HG02973 (cell line): ENCODE data around the gene CFAP46.

ENCODE experiments used
- ATAC-seq: cut with Tn5 transposase; IDR thresholded peaks from one replicate; pipeline ENCODE4 v1.9.1; 2021; ENCODE audit warnings: moderate library complexity; ENCODE audit not compliant: unreplicated experiment

The CFAP46 gene

DNA sequence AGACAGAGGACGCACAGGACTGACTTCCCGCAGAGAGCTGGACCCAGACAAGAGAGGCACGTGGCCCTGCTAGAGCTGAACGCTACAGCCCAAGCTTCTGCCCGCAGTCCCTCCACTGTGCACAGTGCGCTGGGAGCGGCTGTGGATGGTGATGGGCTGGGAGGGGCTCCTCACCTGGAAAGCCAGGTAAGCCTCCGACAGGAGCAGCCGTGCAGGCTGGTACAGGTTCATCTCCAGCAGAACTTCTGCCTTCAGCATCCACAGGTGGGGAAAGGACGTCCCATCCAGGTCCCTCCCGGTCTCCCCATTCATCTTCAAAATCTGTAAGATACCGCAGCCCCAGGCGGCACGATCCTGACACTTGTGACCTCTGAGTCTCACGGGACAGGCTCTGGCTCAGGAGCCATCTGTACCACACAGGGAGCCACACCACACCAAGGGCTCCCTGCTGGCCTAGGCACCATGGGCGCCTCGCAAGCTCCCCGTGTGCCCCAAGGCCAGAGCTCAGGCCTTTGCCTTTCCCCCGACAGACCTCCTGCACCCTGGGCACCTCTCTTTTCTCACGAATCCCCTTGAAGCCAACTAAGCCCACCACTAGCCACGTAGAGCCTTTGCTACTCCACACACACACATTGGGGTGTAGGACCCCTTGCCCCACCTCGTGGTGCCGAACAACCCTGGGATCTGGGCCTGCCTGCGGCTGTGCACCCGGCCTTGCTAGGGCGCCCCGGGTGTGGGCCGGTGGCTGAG is 76.3 kb downstream of the CFAP46 start:
- no peak for ATAC-seq

DNA sequence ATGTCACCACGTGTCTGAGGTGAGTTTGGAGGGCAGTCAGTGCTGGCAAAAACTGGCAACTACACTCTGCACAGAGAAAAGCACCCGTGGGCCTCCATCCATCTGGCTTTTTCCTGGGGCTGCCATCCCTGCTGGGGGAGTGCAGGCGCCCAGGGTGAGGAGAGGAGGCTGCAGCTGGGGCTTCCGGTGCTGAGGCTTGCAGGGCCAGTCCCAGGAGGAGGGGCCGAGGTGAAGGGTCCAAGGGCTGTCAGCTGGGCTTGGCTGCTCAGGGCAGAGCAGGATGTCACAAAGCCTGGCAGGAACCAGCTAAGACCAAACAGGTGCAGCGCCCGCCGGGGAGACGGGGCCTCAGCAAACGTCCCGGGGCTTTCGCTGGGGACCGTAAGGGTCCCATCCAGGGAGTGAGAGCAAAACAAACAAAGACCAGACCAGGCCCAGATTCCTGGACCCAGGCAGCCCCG is 77.2 kb downstream of the CFAP46 start:
- ATAC-seq = no peak

DNA sequence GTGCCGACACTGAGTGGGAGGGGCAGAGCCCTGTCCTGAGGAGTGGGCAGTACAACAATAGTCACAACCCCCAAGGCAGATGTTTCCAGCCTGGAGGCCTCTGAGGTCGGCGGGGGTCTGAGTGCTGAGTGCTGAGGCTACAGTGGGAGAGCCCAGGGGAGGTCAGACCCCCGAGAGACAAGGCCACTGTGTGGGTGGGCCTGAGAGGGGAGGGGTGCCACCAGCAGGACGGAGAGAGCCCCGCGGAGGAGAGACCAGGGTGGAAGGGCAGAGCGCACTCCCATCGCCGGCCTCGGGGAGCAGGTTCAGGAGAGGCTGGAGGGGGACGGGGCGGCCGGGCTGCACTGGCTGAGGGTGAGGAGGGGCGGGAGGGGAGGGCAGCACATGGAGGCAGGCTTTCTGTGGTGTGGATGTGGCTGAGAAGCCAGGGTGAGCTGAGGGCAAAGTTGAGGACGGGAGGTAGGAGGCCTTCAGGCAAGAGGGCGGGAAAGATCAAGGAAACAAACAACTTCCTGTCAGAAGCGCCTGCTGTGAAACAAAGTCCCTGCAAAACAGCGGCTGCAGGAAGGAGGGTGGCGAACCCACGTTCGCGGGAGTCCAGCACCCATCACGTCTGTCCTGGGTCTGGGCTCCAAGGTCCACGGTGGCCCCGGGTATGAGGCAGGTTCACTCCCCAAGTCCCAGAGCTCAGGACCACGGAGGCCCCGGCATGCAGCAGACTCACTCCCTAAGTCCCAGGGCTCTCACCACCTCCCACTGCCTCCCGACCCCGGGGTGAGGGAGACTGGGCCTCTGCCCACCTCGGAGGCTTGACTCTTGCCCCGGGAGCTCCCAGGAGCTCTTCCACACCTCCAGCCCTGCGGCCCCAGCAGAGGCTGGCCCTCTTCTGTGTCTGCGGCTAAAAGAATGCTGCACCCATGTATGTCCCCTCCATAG is 79.6 kb downstream of the CFAP46 start:
- ATAC-seq = no peak

DNA sequence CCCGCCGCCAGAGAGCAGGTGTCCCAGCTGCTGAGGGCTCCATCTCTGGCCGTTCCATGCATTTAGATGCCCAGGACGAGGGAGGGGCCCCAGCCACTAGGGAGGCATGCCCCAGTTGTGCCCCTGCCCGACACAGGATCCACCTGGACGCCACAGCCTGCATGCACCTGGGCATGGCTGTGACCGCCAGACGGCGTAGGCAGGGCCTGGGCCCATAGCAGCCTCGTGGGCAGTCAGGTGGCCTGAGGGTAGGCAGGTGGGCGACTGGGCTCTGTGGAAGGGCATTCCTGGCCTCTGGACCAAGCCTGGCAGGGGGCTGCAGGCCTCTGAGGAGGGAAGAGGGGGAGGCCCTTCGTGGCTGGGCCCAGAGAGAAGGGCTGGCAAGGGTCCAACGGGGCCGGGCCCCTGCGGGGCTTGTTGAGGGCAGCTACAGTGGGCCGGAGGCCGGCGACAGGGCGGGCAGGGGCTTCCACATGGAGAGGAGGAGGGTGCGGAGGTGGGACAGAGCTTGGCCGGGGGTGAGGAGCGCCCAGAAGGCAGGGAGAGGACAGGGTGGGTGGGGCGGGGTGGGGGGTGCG is 80.4 kb downstream of the CFAP46 start:
- no peak for ATAC-seq

DNA sequence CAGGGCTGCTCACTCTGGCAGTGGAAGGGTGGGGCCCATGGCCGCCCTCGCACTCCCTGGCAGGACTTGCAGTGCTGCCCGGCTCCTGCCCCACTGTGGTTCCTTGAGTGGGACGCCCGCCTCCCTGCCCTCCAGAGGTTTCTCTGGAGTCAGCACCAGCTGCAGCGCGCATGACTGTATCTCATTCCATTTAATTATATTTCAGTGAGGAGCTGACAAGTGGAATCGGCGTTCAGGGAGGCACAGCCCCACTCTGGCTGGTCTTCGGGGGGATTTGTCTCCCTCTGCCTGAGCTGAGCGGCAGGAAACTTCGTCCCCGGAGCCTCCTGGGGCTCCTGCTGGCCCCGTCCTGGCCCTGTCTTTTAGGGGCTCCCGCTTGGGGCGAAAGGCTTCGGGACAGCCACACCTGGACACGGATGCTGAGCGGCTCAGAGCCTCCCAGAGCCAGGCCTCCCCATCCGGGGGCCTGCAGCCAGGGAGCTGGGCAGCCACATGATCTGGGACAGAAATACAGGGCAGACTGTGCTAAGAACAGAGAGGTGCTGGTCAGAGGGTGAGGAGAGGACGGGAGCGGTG is 81.2 kb downstream of the CFAP46 start:
- ATAC-seq = no peak

DNA sequence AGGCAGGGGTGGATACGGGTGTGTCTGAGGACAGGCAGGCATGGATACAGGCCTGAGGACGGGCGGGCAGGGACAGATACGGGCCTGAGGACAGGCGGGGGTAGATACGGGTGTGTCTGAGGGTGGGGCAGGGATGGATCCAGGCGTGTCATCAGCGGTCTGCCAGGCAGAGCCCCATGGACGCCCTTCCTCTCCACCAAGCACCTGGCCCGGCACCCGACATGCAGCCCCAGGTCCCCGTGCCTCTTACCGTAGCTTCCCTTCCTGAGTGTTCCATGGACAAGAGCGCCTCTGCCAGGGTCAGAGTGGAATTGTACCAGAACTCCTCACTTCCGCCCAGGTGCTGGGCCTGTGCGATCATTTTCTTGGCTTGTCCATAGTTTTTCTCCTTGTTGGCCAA is 81.8 kb downstream of the CFAP46 start:
- ATAC-seq = no peak

DNA sequence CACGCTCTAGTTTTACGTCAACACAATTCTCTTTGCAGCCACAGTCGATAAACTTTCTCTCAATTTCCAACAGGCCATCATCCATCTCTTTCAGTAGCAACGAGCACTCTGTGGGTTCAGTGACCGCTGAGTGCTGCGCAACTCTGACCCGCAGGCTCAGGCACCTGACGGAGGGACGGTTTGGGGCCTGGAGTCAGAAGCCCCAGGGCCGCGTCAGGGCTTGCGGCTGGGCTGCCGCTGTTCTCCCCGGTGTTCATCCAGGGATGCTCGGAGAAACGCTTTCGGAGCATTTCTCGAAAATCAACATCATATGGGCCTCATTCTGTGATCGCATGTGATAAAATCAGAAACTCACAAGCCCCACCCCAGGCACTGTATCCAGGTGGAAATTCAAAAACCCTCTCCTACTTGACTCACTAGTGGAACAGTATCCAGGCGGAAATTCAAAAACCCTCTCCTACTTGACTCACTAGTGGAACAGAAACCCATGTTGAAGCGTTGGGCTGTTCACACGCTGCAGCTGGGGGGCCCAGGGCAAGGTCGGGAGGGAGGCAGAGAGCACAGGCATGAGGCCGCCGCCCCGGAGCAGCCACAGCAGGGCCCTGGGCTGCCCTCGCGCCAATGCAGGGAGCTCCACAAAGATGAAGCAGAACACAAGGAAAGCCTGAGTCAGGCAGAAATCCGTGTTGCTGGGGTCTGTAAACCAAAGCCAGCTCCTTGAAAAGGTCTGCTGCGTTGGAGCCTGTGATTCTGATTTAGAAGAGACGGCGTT is 83.1 kb downstream of the CFAP46 start:
- ATAC-seq = no peak

DNA sequence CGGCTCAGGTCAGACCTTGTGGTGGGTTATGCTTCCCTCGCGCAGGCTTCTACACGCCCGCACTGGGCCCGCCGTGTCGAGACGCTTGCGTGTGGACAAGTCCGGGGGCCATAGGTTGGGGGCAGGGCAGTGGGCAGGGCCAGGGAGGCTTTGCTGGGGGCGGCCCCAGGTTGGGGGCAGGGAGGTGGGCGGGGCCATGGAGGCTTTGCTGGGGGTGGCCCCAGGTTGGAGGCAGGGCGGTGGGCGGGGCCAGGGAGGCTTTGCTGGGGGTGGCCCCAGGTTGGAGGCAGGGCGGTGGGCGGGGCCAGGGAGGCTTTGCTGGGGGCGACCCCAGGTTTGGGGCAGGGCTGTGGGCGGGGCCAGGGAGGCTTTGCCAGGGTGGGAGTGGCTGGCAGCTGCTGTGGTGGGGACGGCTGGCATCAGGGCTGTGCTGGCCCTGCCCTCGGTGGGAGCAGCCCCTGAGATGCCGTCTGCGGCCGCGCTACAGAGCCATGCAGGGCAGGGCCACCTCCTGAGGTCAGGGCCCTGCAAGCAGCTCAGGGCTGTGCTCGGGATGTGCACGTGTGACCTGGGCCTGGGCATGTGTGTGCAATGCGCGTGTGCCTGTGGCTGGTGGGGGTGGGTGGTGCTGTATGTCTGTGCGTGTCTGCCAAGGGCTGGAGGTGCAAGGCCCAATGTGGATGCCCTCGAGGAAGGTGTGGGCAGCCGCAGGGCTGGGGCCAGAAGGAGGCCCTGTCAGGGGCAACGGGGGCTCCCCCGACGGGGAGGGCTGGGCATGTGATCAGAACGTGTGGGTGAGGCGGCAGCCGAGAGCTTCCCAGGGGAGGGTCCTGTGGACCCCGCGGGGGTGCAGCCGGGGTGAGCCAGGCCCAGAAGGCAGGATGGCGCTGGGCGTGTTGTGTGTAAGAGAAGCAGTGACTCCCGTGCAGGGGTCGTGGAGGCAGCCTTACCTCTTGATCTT is 84.0 kb downstream of the CFAP46 start:
- no peak for ATAC-seq

DNA sequence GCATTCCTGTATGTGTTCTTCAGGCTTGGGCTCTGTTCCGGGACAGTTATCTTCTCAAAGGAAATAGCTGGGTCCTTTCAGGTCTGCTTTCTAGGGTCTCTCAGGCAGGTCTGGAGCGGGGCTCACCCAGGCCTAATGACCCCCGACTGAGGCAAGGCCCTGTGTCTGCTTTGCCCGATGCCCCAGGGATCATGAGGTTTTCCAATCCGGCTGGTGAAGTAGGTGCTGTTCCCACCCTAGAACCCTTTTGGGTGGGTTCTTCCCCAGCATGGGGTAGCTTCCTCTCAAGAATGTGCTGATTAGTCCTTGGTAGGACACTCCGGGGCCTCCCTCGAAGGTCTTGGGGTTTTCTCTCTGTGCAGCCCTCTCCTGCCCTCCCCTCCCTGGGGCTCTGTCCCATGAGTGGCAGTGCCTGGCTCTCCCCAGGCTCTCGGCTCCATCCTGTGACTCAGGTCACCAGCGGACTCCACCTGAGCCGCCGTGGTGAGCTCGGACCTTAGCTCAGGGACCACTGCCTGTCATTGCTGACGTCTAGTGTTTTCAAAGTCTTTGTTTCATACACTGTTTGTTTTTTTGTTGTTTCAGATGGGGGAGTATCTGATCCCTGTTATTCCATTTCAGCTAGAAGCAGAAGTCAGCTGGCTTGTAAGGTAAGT is 85.4 kb downstream of the CFAP46 start:
- ATAC-seq = no peak

DNA sequence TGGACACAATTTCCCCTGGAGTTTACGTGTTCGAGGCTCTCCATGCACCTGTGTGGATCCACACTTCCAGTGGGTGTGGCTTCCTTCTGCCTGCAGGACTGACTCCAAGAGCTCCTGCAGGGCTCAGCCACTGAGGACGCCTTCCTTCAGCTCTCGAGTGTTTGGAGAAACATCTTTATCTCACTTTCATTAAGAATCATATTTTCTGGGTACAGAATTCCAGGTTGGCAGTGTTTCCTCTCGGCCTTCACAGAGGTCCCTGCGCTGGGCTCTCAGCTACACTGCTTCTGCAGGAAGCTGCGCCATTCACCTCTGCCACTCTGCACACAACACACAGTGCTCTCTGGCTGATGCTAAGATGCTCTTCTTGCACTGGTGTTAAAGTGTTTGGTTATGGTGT is 86.5 kb downstream of the CFAP46 start:
- no peak for ATAC-seq

DNA sequence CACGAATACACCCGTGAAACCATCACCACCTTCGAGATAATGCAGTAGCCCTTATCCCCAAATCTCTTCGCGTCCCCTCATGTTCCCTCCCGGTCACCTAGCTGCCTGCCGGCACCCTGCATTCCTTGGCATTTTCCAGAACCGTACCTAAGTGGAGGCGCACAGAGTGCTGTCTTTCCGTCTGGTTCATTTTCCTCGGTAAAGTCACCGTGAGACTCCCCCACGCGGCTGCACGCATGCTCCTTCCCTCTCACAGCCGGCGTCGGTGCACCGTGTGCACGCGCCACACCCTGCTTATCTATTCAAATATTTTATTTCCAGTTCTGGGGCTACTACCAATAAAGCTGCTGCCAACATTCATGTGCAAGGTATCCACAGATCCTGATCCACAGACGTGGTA is 90.9 kb downstream of the CFAP46 start:
- no peak for ATAC-seq

DNA sequence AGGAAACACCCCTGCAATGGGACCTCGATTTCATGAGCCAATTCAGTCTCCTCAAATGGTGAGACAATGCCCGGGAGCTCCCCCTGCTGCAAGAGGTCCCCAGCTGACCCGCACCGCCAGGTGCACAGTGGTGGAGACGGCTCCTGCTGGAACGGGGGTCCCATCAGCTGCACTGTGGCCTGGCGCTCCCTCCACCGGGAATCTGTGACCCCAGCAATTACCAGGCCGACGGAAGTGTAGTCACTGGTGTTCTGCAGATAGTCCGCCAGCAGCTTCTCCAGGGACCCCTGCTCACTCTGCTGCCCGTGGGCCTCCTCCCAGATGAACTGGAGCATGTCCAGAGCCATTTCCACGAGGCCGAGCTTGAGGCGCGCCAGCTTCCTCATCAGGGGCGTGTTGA is 91.5 kb downstream of the CFAP46 start:
- no peak for ATAC-seq

DNA sequence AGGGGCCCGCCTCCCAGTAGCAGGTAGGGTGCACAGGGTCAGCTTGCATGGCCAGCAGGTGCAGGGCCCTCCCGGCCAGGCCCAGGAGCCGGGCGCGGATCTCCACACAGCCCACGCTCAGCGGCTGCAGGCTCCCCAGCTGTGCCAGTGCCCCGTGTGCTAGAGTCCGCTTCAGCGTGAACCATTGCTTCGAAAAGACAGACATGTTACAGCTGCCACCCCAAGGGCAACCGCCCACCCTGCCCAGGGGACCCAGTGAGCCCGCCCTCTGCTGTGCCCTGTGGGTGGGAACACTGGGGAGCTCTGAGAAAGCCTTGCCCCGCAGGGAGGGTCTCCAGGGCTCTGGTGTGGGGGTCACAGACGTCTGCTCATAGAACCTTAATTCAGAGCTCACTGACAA is 92.1 kb downstream of the CFAP46 start:
- ATAC-seq = no peak

DNA sequence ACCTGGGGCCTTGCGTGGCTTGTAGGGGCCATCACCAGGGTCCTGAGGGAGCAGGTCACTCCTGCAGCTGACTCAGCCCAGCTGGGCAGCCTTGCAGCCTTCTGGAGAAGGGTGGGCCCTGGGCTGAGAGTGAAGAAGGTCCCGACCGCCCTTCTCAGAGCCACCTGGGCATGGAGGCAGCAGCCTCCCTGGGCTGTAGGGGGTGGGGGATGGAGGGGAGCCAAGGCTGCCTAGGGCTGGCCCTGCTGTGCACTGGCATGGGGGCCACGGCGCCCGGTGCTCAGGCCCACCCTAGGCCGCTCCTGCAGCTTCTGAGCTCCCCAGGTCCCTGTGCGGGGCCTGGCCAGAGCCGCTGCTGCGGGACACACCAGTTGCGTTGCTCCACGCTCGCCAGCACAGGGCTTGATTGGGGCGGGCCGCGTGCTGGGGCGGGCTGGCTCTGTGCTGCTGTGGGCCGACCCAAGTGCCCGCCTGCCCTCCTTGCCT is 92.8 kb downstream of the CFAP46 start:
- no peak for ATAC-seq

DNA sequence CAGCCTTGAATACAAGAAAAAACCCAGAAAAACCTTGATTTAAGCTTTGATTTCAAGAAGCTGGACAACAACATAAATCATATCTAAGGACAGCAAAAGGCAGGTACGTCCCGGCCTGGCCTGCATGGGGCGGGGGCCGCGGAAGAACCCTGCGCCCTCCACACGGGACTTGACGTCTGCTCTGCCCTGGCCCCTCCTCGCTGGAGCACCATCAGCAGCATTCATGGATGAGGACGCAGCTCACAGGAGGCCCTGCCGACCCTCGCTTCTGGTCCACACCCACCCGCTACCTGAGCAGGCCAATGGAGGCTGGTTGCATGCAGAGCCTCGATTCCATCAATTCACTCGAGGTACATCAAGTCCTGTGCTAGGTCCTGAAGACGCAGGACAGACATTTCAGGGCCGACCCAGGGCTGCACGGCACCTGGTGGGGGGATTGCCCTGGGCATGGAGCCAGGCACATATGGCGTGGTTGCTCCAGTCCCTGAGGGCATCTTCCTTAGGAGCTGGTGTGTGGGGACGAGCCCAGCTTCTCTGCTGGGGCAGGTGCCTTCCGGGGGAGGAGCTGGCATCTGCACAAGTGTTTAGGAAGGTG is 93.3 kb downstream of the CFAP46 start:
- no peak for ATAC-seq

DNA sequence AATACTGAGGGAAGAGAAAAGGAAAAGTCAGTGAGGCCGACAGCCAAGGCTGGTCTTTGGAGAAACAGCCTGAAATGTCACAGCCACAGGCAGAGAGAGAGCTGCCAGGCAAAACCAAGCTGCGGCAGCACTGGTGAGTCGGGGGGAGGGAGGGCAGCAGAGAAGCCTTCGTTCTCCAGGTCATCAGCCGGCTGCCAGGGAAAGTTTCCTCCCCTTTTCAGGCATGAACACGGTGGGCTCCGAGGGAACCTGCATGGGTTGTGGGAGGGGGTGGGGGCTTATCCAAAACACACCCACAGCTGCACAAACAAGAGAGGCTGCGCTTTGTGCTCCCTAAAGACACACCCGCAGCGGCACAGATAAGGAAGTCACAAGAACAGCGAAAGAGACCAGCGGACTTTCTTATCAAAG is 94.1 kb downstream of the CFAP46 start:
- ATAC-seq = no peak

DNA sequence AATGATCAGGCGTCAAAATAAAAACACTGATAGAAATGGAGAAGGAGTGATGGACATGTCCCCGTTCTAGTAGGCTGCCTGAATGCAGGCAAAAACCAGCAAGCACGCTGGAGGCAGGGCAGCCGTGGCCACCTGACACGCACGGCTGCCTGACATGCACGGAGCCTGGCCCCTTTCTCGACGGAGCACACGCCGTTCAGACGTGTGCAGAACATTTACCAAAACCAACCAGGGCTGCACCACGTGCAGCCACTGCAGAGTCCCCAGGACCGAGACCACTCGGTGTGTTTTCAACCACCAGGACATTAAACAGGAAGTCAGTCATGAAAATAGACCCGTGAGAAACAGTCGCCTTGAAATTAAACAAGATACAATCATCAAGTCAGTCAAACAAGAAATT is 94.5 kb downstream of the CFAP46 start:
- ATAC-seq = no peak

DNA sequence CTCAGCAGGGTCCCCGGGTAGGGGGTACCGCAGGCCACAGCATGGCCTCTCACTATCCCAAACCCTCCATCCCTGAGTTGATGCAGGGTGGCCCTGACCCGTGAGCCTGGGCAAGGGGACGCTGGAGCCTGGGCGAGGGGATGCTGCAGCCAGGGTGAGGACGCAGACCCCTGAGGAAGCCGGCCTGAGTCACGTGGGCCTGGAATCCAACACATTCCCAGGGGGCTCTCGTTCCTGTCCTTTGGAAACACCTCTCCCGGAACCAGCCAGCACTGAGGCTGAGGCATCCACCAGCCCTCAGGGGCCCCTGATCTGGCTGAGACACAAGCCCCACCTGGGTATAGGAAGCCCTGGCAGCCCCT is 95.0 kb downstream of the CFAP46 start:
- ATAC-seq = no peak
